IPS DF 6.9 (cell line): Measurements from ENCODE around the gene NXNL2.

Experiments used
- DNase-seq: peaks from one replicate; pipeline ENCODE4 v3.0.0-alpha.2; 2013; ENCODE audit warnings: low read depth, low spot score
- H3K27ac ChIP-seq: one replicate; pipeline ENCODE4 v1.5.1; 2013; ENCODE audit warnings: low read length, control low read depth
- H3K27me3 ChIP-seq: 2 replicates; pipeline ENCODE4 v1.6.1; 2013; ENCODE audit warnings: mild to moderate bottlenecking, low read length; ENCODE audit not compliant: control insufficient read depth, insufficient read depth
- H3K36me3 ChIP-seq: 2 replicates; pipeline ENCODE4 v1.6.1; 2013; ENCODE audit warnings: low read length; ENCODE audit not compliant: control insufficient read depth, insufficient read depth
- H3K4me1 ChIP-seq: 2 replicates; pipeline ENCODE4 v1.6.1; 2013; ENCODE audit warnings: low read length; ENCODE audit not compliant: control insufficient read depth, insufficient read depth
- H3K4me3 ChIP-seq: 2 replicates; pipeline ENCODE4 v1.5.1; 2013; ENCODE audit warnings: mild to moderate bottlenecking, low read length
- H3K9me3 ChIP-seq: 2 replicates; pipeline ENCODE4 v1.6.1; 2013; ENCODE audit warnings: low read length, inconsistent platforms; ENCODE audit not compliant: control insufficient read depth, insufficient read depth
- WGBS: extraction: QIAGEN DNeasy Blood & Tissue Kit; methylation state at CpG from one replicate; pipeline ENCODE4 v1.1.7; 2013; ENCODE audit warnings: mixed read lengths, missing lambda C conversion rate; ENCODE audit not compliant: insufficient read length, insufficient coverage; 5-methylcytosine and 5-hydroxymethylcytosine counted together

Gene NXNL2

GRCh38 chr9:88544245-88544644, 9.3 kb downstream of the NXNL2 start:
- Histone ChIP-seq H3K9me3 (no peaks in the 10 kb centered on the region), H3K4me1 (peaks cover 1% of the 10 kb centered on the region; the same call in 1 of the 2 replicates), H3K36me3 (no peaks in the 10 kb centered on the region), H3K27ac (no peak overlapping the region), H3K4me3 (no peak overlapping the region), H3K27me3 (no peaks in the 10 kb centered on the region)
- DNase-seq, result no peak
- no CpG with 5 or more reads among the region's 11 CpGs for WGBS

GRCh38 chr9:88551546-88552137, 16.7 kb downstream of the NXNL2 start:
- H3K9me3 ChIP-seq, result no peaks in the 10 kb centered on the region
- WGBS, result no CpG with 5 or more reads among the region's 2 CpGs
- peaks cover 2% of the 10 kb centered on the region; the same call in 1 of the 2 replicates for H3K4me1 ChIP-seq
- H3K27ac ChIP-seq, result no peak overlapping the region
- no peak overlapping the region for H3K4me3 ChIP-seq
- H3K36me3 ChIP-seq, result no peaks in the 10 kb centered on the region
- no peaks in the 10 kb centered on the region for H3K27me3 ChIP-seq
- DNase-seq, result no peak

- H3K4me3 ChIP-seq, result no peak overlapping the region
- H3K4me1 ChIP-seq, result peaks cover 2% of the 10 kb centered on the region; the same call in 1 of the 2 replicates
- no peaks in the 10 kb centered on the region for H3K9me3 ChIP-seq
- DNase-seq, result no peak
- no peaks in the 10 kb centered on the region for H3K36me3 ChIP-seq
- no peak overlapping the region for H3K27ac ChIP-seq
- no peaks in the 10 kb centered on the region for H3K27me3 ChIP-seq
- no CpG with 5 or more reads among the region's 3 CpGs for WGBS
These were observed 18.4 kb downstream of the NXNL2 start for GRCh38 chr9:88553350-88553749.

GRCh38 chr9:88555268-88555980, 20.4 kb downstream of the NXNL2 start:
- no peak for DNase-seq
- Histone ChIP-seq H3K4me3 (no peak overlapping the region), H3K27me3 (no peaks in the 10 kb centered on the region), H3K4me1 (peaks cover 2% of the 10 kb centered on the region; the same call in 1 of the 2 replicates), H3K27ac (no peak overlapping the region), H3K9me3 (no peaks in the 10 kb centered on the region), H3K36me3 (no peaks in the 10 kb centered on the region)
- no CpG with 5 or more reads among the region's 12 CpGs for WGBS

GRCh38 chr9:88559661-88560060, 24.7 kb downstream of the NXNL2 start:
- no peak for DNase-seq
- H3K27me3 ChIP-seq, result no peaks in the 10 kb centered on the region
- H3K4me1 ChIP-seq, result peaks cover 2% of the 10 kb centered on the region; the same call in 1 of the 2 replicates
- no peak overlapping the region for H3K27ac ChIP-seq
- no peak overlapping the region for H3K4me3 ChIP-seq
- no peaks in the 10 kb centered on the region for H3K9me3 ChIP-seq
- no peaks in the 10 kb centered on the region for H3K36me3 ChIP-seq
- WGBS, result no CpG with 5 or more reads among the region's 7 CpGs

GRCh38 chr9:88567870-88568269, 32.9 kb downstream of the NXNL2 start:
- Histone ChIP-seq H3K36me3 (no peaks in the 10 kb centered on the region), H3K27me3 (no peaks in the 10 kb centered on the region), H3K4me1 (no peaks in the 10 kb centered on the region), H3K27ac (no peak overlapping the region), H3K4me3 (no peak overlapping the region), H3K9me3 (no peaks in the 10 kb centered on the region)
- WGBS, result no CpG with 5 or more reads among the region's 3 CpGs
- DNase-seq, result no peak

- no CpG with 5 or more reads among the region's 5 CpGs for WGBS
These were observed 36.4 kb downstream of the NXNL2 start for GRCh38 chr9:88571419-88571818.

GRCh38 chr9:88572684-88573083, 37.7 kb downstream of the NXNL2 start:
- H3K9me3 ChIP-seq, result no peaks in the 10 kb centered on the region
- no peak overlapping the region for H3K4me3 ChIP-seq
- no peaks in the 10 kb centered on the region for H3K27me3 ChIP-seq
- WGBS, result no CpG with 5 or more reads among the region's 7 CpGs
- no peaks in the 10 kb centered on the region for H3K4me1 ChIP-seq
- H3K36me3 ChIP-seq, result no peaks in the 10 kb centered on the region
- no peak overlapping the region for H3K27ac ChIP-seq
- no peak for DNase-seq

More at GRCh38 chr9:88571419-88571818, 36.4 kb downstream of the NXNL2 start:
- Histone ChIP-seq H3K4me1 (no peaks in the 10 kb centered on the region), H3K27ac (no peak overlapping the region), H3K4me3 (no peak overlapping the region), H3K27me3 (no peaks in the 10 kb centered on the region), H3K36me3 (no peaks in the 10 kb centered on the region), H3K9me3 (no peaks in the 10 kb centered on the region)
- no peak for DNase-seq

GRCh38 chr9:88574953-88575352, 40.0 kb downstream of the NXNL2 start:
- H3K36me3 ChIP-seq, result no peaks in the 10 kb centered on the region
- no CpG with 5 or more reads among the region's 7 CpGs for WGBS
- H3K4me1 ChIP-seq, result no peaks in the 10 kb centered on the region
- no peaks in the 10 kb centered on the region for H3K9me3 ChIP-seq
- no peak for DNase-seq
- H3K4me3 ChIP-seq, result no peak overlapping the region
- H3K27ac ChIP-seq, result no peak overlapping the region
- H3K27me3 ChIP-seq, result no peaks in the 10 kb centered on the region

GRCh38 chr9:88577256-88578120, 42.5 kb downstream of the NXNL2 start:
- Histone ChIP-seq H3K27me3 (no peaks in the 10 kb centered on the region), H3K4me1 (no peaks in the 10 kb centered on the region), H3K4me3 (no peak overlapping the region), H3K9me3 (no peaks in the 10 kb centered on the region), H3K27ac (no peak overlapping the region), H3K36me3 (no peaks in the 10 kb centered on the region)
- DNase-seq, result no peak
- WGBS, result no CpG with 5 or more reads among the region's 19 CpGs
